RWPE1 (cell line): ENCODE data around the gene PROK1.
A peak's percentile ranks its signal among the peaks of the same experiment; 100 is the strongest.
"Not testable (repeated sequence)": the region's sequence is repeated elsewhere in the genome, so short reads cannot be mapped to it uniquely, and the experiment has no call there.

Experiments
- CTCF ChIA-PET: fragments of 350-600 bp; sonication (Branson Sonifier 250); formaldehyde crosslinking; extraction: SDS; loops from one replicate; lab custom pipeline; 2021; lab: Yijun Ruan, JAX
- POLR2A ChIA-PET: fragments of 400-600 bp; formaldehyde crosslinking; extraction: SDS; loops from one replicate; lab custom pipeline; 2020; ENCODE audit warnings: antibody characterized with exemption; ENCODE audit not compliant: low non-redundant PET; lab: Yijun Ruan, JAX
- DNase-seq: peaks from one replicate; pipeline ENCODE4 v3.0.0; 2012; ENCODE audit warnings: low spot score
- H3K27ac ChIP-seq: fragments of 450-650 bp; 2 replicates; pipeline ENCODE4 v1.5.1; 2017
- TF ChIP-seq, protein P1 (sequence below): fragments of 450-650 bp; conservative IDR thresholded peaks from 2 replicates; pipeline ENCODE4 v1.5.1; 2017; ENCODE audit warnings: low read depth, mild to moderate bottlenecking

The PROK1 gene

DNA sequence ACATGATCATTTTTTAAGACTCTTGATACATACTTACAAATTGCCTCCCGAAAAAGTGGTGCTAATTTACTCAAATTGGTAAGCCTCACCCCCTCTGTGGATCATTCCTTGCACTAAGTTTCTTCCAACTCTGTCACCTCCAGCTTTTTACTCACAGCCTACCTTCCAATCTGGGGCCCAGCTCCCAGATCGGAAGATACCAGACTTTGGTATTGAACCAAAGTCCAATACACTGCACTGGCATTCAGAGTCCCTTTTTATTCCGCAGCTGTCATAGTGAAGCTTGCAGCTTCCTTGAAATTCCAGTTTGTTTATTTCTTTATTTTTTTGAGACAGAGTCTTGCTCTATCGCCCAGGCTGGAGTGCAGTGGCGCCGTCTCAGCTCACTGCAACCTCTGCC, 41.6 kb upstream of the PROK1 start:
- POLR2A ChIA-PET: no interaction called here
- no peak for DNase-seq
- H3K27ac ChIP-seq: no peak overlapping the region
- TF ChIP-seq, protein P1, sequence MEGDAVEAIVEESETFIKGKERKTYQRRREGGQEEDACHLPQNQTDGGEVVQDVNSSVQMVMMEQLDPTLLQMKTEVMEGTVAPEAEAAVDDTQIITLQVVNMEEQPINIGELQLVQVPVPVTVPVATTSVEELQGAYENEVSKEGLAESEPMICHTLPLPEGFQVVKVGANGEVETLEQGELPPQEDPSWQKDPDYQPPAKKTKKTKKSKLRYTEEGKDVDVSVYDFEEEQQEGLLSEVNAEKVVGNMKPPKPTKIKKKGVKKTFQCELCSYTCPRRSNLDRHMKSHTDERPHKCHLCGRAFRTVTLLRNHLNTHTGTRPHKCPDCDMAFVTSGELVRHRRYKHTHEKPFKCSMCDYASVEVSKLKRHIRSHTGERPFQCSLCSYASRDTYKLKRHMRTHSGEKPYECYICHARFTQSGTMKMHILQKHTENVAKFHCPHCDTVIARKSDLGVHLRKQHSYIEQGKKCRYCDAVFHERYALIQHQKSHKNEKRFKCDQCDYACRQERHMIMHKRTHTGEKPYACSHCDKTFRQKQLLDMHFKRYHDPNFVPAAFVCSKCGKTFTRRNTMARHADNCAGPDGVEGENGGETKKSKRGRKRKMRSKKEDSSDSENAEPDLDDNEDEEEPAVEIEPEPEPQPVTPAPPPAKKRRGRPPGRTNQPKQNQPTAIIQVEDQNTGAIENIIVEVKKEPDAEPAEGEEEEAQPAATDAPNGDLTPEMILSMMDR: no peak
- CTCF ChIA-PET: interaction anchor here (0.6 to 5.5 kb wide), 4 partner anchors 12 to 87 kb away, joined by 3 to 69 read pairs (median 8); no protein-coding TSS in a partner anchor

DNA sequence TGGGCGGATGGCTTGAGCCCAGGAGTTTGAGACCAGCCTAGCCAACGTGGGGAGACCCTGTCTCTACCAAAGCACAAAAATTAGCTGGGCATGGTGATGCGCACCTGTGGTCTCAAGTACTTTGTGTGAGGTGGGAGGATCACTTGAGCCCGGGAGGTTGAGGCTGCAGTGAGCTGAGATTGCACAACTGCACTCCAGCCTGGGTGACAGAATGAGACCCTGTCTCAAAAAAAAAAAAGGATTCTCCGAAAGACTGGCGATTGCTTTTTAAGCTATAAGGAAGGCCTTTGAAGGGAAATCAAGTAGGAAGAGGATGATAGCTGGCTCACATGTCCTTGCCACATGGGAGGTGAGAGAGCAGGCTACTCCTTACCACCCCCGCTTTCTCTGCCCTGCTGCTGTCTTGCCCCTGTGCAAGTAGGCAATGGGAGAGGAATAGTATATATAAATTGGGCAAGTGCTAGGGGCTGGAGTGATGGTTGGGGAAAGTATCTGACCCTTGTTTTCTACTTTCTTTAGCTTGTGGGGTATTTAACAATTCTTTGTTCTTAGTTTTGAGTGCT, 39.7 kb upstream of the PROK1 start:
- H3K27ac ChIP-seq: no peak overlapping the region
- TF ChIP-seq, protein P1: no peak
- ChIA-PET CTCF (interaction anchor here (0.6 to 5.5 kb wide), 7 partner anchors 22 to 208 kb away, joined by 3 to 69 read pairs (median 5); no protein-coding TSS in a partner anchor), POLR2A (no interaction called here)
- no peak for DNase-seq

DNA sequence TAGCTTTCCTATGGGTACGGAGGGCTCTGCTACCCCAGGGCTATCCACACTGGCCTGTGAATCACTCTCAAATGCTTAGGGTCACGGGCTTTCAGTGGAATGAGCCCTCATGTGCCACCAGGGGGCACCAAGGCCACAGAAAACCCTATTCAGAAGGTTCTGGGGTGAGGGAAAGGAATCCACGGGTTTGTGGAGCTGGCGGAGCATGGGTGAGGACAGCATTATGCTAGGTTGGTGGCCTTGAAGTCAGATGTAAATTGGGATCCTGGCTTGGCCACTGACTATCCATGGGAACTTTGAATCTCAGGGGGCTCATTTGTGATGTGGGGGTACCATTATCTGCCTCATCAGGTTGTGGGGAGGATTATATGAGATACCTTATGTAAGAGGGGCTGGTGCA, 38.4 kb upstream of the PROK1 start:
- no peak overlapping the region for H3K27ac ChIP-seq
- peak; percentile 80 for DNase-seq
- CTCF ChIA-PET: interaction anchor here (0.5 to 5.5 kb wide), 18 partner anchors 11 to 204 kb away, joined by 3 to 69 read pairs (median 4); no protein-coding TSS in a partner anchor
- POLR2A ChIA-PET: interaction anchor here (0.8 to 1.0 kb wide), 2 partner anchors 42 to 50 kb away, joined by 3 to 5 read pairs; no protein-coding TSS in a partner anchor
- TF ChIP-seq, protein P1: peak; percentile 76

DNA sequence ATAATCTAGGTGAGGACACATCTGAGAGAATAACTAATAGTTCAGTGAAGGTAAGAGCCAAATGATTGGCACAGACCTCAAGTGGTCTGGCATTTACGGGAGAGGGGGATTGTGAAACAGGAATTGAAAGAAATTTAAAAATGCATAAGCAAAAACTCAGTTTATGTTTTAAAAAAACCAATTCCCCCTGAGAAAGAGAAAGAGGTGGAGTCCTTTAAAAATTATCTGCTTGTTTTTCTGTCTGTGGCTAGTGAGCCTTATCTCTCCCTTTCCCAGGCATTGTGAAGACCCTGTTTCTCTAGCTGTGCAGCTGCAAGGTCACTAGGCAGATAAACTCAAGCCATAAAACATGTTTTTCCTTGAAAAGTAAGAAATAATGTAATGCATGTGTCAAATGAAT, 37.9 kb upstream of the PROK1 start:
- ChIA-PET CTCF (interaction anchor here (0.6 to 5.5 kb wide), 15 partner anchors 10 to 205 kb away, joined by 3 to 69 read pairs (median 4); no protein-coding TSS in a partner anchor), POLR2A (interaction anchor here (0.8 to 1.0 kb wide), 2 partner anchors 42 to 50 kb away, joined by 3 to 5 read pairs; no protein-coding TSS in a partner anchor)
- not testable (repeated sequence) for H3K27ac ChIP-seq, DNase-seq

DNA sequence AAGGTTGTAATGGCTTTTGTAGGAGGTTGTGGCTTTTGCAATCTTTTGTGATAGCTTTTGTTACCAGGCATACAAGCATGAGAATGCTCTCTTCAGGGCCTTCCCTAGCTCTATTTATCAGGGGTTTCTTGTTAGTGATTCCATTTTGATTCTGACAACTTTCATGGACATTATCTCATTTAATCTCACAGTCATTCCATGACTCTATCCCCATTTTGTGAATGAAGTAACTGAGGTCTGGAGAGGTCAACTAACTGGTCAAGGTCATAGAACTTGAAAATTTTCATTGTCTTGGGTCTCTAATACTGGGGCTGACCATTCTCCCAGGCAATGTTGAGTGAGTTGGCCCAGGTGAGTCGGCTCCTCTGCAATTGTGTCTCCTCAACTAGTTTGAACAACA, 32.2 kb upstream of the PROK1 start:
- DNase-seq: no peak
- TF ChIP-seq, protein P1: no peak
- ChIA-PET CTCF (no interaction called here), POLR2A (no interaction called here)
- H3K27ac ChIP-seq: no peak overlapping the region

DNA sequence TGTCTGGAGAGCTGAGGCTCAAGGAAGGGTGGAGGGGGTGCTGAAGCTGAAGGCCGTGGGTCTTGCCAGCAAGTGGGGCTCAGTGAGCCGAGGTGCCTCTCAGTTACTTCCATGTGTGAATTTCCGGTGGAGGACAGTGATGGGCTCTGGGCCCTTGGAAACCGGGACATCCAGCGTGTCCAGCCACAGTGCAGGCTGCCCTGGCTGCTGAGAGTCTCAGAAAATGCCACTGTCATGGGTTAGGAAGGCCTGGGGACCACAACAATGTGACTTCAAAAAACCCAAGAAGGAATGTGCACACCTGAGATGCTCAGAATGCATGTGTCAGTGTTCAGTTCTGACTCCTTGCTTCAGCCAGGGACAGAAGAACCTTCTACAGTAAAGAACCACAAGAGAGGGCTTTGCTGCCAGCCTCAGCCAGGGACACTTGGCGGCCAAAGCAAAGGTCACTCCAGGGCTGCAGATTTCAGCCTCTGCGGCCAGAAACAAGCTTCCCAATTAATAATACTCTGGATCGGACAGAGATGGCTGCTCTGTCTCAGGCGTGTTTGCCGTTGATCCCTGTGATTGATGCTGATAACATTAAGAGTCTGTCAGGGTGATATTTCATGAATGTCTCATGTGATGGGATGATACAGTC, 30.8 kb upstream of the PROK1 start:
- TF ChIP-seq, protein P1: no peak
- no peak overlapping the region for H3K27ac ChIP-seq
- CTCF ChIA-PET: interaction anchor here (0.9 to 1.3 kb wide), 2 partner anchors 9 to 14 kb away, joined by 3 to 4 read pairs; no protein-coding TSS in a partner anchor
- DNase-seq: no peak
- POLR2A ChIA-PET: no interaction called here
